ENCODE results near the gene PPIA.

Gene PPIA

DNA sequence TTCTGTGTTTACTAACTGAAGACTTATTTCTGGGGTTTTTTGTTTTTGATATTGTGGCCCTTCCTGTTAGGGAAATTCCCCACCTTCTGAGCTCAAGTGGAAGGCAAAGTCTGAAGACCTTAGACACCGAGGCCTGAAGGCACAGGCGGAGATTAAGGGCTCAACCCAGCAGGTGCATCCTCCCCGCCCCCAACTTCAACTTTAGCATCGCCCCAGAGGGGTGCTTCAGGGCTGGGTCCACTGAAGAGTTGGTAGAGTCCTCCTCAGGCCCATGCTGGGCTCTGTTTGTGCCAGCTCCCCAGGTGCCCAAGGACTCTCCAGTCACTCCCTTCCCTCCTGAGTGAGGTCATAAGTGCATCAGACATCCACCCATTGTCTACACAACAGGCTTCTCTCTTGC, 9.4 kb upstream of the PPIA start:
- H3K4me3 ChIP-seq (ENCODE audit: low read depth, low read length) = no peak overlapping the region
- TF ChIP-seq, protein P1, sequence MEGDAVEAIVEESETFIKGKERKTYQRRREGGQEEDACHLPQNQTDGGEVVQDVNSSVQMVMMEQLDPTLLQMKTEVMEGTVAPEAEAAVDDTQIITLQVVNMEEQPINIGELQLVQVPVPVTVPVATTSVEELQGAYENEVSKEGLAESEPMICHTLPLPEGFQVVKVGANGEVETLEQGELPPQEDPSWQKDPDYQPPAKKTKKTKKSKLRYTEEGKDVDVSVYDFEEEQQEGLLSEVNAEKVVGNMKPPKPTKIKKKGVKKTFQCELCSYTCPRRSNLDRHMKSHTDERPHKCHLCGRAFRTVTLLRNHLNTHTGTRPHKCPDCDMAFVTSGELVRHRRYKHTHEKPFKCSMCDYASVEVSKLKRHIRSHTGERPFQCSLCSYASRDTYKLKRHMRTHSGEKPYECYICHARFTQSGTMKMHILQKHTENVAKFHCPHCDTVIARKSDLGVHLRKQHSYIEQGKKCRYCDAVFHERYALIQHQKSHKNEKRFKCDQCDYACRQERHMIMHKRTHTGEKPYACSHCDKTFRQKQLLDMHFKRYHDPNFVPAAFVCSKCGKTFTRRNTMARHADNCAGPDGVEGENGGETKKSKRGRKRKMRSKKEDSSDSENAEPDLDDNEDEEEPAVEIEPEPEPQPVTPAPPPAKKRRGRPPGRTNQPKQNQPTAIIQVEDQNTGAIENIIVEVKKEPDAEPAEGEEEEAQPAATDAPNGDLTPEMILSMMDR (IDR thresholded peaks at IDR 0.05; ENCODE audit: low read depth, low read length, missing control alignments) = no peak
- in situ Hi-C loops (cut with HindIII; ENCODE audit: low sequenced_read_pairs) = no loop called here
- no peak for DNase-seq (ENCODE audit: low read depth)

GRCh38 chr7:44787762-44788161, 8.7 kb upstream of the PPIA start:
- no peak for DNase-seq (ENCODE audit: low read depth)
- H3K4me3 ChIP-seq (ENCODE audit: low read depth, low read length) = no peak overlapping the region
- TF ChIP-seq, protein P1 (IDR thresholded peaks at IDR 0.05; ENCODE audit: low read depth, low read length, missing control alignments) = no peak
- in situ Hi-C loops (cut with HindIII; ENCODE audit: low sequenced_read_pairs) = no loop called here

- TF ChIP-seq, protein P1 (IDR thresholded peaks at IDR 0.05; ENCODE audit: low read depth, low read length, missing control alignments) = no peak
- DNase-seq (ENCODE audit: low read depth) = no peak
- in situ Hi-C loops (cut with HindIII; ENCODE audit: low sequenced_read_pairs) = no loop called here
- no peak overlapping the region for H3K4me3 ChIP-seq (ENCODE audit: low read depth, low read length)
Measured at GRCh38 chr7:44789990-44790389, 6.5 kb upstream of the PPIA start.

GRCh38 chr7:44791278-44792219, 4.9 kb upstream of the PPIA start:
- in situ Hi-C loops (cut with HindIII; ENCODE audit: low sequenced_read_pairs) = no loop called here
- DNase-seq (ENCODE audit: low read depth) = no peak

DNA sequence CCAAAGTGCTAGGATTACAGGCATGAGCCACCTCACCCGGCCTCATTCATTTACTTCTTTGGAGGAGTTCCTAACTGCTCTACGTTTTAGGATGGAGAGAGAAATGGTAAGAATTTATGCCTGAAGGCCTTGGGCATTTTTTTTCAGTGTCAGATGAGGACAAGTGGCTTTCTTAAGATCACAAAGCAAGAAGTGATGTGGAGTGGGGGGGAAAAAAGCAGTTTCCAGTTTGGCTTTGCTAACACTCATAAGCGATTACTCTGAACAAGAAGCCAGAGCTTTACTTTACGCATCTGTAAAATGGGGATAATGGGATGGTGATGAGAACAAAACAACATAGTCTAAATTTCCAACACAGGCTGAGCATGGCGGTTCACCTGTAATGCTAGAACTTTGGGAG, 2.6 kb upstream of the PPIA start:
- H3K4me3 ChIP-seq (ENCODE audit: low read depth, low read length) = no peak overlapping the region
- in situ Hi-C loops (cut with HindIII; ENCODE audit: low sequenced_read_pairs) = no loop called here
- DNase-seq (ENCODE audit: low read depth) = no peak
- TF ChIP-seq, protein P1 (IDR thresholded peaks at IDR 0.05; ENCODE audit: low read depth, low read length, missing control alignments) = no peak

More at GRCh38 chr7:44791278-44792219, 4.9 kb upstream of the PPIA start:
- no peak overlapping the region for H3K4me3 ChIP-seq (ENCODE audit: low read depth, low read length)
- TF ChIP-seq, protein P1 (IDR thresholded peaks at IDR 0.05; ENCODE audit: low read depth, low read length, missing control alignments) = peak; percentile 19

DNA sequence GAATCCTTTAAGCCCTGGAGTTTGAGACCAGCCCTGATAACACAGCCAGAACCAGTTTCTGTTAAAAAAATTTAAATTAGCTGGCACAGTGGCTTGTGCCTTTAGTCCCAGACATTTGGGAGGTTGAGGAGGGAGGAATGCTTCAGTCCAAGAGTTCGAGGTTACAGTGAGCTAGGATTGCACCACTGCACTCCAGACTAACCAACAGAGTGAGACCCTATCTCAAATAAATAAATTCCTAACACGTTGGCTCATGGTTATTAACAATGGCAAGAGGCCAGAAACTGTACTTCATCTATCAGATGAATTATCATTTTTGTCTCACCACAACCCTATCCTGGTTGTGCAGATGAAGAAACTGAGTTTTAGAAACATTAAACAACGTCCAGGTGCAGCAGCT, 2.1 kb upstream of the PPIA start:
- no peak for DNase-seq (ENCODE audit: low read depth)
- in situ Hi-C loops (cut with HindIII; ENCODE audit: low sequenced_read_pairs) = no loop called here
- TF ChIP-seq, protein P1 (IDR thresholded peaks at IDR 0.05; ENCODE audit: low read depth, low read length, missing control alignments) = no peak

More for the DNA sequence above, 2.1 kb upstream of the PPIA start:
- no peak overlapping the region for H3K4me3 ChIP-seq (ENCODE audit: low read depth, low read length)
